ENCODE data around the gene ZNF215.

- TF ChIP-seq POLR2AphosphoS5 (IDR thresholded peaks at IDR 0.05; ENCODE audit: insufficient read depth, low read depth, low read length) (no peak), CTCF (IDR thresholded peaks at IDR 0.05; ENCODE audit: extremely low read depth in 1 of 2, insufficient read depth in 1 of 2, low read depth in 1 of 2, low read length in 2 of 2) (no peak), MAX (IDR thresholded peaks at IDR 0.05; ENCODE audit: insufficient read depth, insufficient read length) (no peak), EZH2 (IDR thresholded peaks at IDR 0.05; ENCODE audit: borderline replicate concordance, low read depth, low read length, severe bottlenecking) (no peak), POLR2A (IDR thresholded peaks at IDR 0.05; ENCODE audit: low read depth, low read length) (no peak)
Observed at GRCh38 chr11:6920702-6921101, 5.5 kb upstream of the ZNF215 start, which contains the start of gene OR2D3.
